ENCODE measurements around the gene MACROD2. TPM values are rescaled to one million over a fixed set of nuclear protein-coding genes. Genes with fewer than 3 reads are reported as not detected.

MACROD2 gene
- total RNA-seq, 2 donors from 2014 or later: 0.95 to 4.2 TPM

DNA sequence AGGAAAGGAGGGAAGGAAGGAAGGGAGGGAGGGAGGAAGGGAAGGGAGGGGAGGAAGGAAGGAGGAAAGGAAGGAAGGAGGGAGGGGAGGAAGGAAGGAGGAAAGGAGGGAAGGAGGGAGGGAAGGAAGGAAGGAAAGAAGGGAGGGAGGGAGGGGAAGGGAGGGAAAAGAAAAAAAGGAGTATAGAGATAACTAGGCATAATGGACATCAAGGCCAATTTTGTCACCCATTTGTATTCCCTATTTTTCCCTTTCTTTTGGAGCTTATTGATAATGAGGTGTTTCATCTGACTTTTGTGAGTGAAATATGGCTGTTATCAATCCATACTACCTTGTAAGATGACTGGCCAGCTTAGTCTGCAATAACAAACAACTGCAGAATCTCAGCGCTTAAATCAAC is 624.1 kb downstream of the MACROD2 start:
- no peak overlapping the region for H3K27ac ChIP-seq
- TF ChIP-seq, protein P1, sequence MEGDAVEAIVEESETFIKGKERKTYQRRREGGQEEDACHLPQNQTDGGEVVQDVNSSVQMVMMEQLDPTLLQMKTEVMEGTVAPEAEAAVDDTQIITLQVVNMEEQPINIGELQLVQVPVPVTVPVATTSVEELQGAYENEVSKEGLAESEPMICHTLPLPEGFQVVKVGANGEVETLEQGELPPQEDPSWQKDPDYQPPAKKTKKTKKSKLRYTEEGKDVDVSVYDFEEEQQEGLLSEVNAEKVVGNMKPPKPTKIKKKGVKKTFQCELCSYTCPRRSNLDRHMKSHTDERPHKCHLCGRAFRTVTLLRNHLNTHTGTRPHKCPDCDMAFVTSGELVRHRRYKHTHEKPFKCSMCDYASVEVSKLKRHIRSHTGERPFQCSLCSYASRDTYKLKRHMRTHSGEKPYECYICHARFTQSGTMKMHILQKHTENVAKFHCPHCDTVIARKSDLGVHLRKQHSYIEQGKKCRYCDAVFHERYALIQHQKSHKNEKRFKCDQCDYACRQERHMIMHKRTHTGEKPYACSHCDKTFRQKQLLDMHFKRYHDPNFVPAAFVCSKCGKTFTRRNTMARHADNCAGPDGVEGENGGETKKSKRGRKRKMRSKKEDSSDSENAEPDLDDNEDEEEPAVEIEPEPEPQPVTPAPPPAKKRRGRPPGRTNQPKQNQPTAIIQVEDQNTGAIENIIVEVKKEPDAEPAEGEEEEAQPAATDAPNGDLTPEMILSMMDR (IDR thresholded peaks at IDR 0.05): no peak

DNA sequence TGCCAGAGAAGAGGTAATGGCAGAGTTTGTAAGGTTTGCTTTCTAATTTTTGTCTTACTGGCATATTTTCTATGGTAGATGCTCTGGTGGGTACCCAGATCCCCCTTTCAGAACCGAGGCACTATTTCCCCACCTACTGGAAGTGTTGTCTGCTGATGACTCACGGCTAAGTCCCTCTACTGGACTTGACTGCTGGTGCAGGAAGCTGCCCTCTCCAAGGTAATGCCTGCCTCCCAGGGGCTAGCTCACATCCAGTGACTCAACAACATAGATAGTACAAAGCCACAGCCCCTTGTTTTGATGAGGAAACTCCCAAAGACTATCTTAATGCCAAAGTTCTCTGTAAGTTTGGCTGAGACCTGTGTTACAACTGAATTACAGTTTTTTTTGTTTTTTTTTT is 627.5 kb downstream of the MACROD2 start:
- ATAC-seq (ENCODE audit: insufficient number of reproducible peaks, low FRiP score, low read depth): no peak
- Histone ChIP-seq H3K4me3 (no peak overlapping the region), H3K27ac (no peak overlapping the region), H3K27me3 (replicated peaks; ENCODE audit: insufficient read depth) (no peaks in the 10 kb centered on the region), H3K9me3 (no peaks in the 10 kb centered on the region), H3K4me1 (ENCODE audit: control insufficient read depth in 1 of 2, low read depth in 2 of 2) (no peaks in the 10 kb centered on the region), H3K36me3 (no peaks in the 10 kb centered on the region)
- no peak for DNase-seq (ENCODE audit: low spot score)
- TF ChIP-seq, protein P1 (IDR thresholded peaks at IDR 0.05): no peak

More for the DNA sequence above, 624.1 kb downstream of the MACROD2 start:
- Histone ChIP-seq H3K36me3 (no peaks in the 10 kb centered on the region), H3K4me3 (no peak overlapping the region), H3K4me1 (ENCODE audit: control insufficient read depth in 1 of 2, low read depth in 2 of 2) (no peaks in the 10 kb centered on the region), H3K27me3 (replicated peaks; ENCODE audit: insufficient read depth) (no peaks in the 10 kb centered on the region), H3K9me3 (no peaks in the 10 kb centered on the region)
- DNase-seq (ENCODE audit: low spot score) (no peak), ATAC-seq (ENCODE audit: insufficient number of reproducible peaks, low FRiP score, low read depth) (no peak)

DNA sequence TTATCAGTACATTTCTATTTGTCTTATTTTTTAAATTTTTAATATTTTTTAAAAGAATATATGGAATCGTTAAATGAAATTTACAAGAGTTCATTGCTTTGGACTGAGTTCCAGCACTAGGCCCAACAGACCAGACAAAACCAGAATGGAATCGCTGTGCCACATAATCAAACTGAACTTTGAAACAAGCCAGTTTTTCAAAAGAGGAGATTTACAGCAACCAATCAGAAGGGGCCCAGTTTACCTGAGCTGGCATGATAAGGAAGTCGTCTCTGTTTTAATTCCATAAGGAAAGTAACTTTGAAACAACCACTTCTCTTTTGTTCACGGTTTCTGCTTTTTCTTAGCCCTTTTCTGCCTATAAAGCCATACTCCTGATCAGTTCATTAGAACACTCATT is 635.7 kb downstream of the MACROD2 start:
- ATAC-seq (ENCODE audit: insufficient number of reproducible peaks, low FRiP score, low read depth) (no peak), DNase-seq (ENCODE audit: low spot score) (no peak)
- TF ChIP-seq, protein P1 (IDR thresholded peaks at IDR 0.05): no peak
- H3K27ac ChIP-seq: no peak overlapping the region
- no peaks in the 10 kb centered on the region for H3K27me3 ChIP-seq (replicated peaks; ENCODE audit: insufficient read depth)
- H3K4me3 ChIP-seq: no peak overlapping the region
- no peaks in the 10 kb centered on the region for H3K4me1 ChIP-seq (ENCODE audit: control insufficient read depth in 1 of 2, low read depth in 2 of 2)
- no peaks in the 10 kb centered on the region for H3K36me3 ChIP-seq
- no peaks in the 10 kb centered on the region for H3K9me3 ChIP-seq

DNA sequence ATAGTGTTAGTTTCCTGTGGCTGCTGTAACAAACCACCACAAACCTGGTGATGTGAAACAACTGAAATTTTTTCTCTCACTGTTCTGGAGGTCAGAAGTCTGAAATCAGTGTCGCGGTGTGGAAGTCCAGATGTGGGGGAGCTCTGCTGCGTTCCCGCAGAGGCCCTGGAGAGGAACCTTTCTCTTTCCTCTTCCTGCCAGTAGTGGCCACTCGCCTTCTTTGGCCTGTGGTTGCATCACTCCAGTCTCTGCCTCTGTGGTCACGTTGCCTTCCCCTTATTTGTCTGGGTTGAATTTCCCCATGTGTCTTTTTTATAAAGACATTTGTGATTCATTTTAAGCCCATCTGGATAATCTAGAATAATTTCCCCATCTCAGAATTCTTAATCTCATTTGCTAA is 637.6 kb downstream of the MACROD2 start:
- TF ChIP-seq, protein P1 (IDR thresholded peaks at IDR 0.05): no peak
- no peaks in the 10 kb centered on the region for H3K4me1 ChIP-seq (ENCODE audit: control insufficient read depth in 1 of 2, low read depth in 2 of 2)
- no peaks in the 10 kb centered on the region for H3K9me3 ChIP-seq
- no peaks in the 10 kb centered on the region for H3K36me3 ChIP-seq
- ATAC-seq (ENCODE audit: insufficient number of reproducible peaks, low FRiP score, low read depth) (no peak), DNase-seq (ENCODE audit: low spot score) (no peak)
- H3K27me3 ChIP-seq (replicated peaks; ENCODE audit: insufficient read depth): no peaks in the 10 kb centered on the region
- H3K4me3 ChIP-seq: no peak overlapping the region
- H3K27ac ChIP-seq: no peak overlapping the region

DNA sequence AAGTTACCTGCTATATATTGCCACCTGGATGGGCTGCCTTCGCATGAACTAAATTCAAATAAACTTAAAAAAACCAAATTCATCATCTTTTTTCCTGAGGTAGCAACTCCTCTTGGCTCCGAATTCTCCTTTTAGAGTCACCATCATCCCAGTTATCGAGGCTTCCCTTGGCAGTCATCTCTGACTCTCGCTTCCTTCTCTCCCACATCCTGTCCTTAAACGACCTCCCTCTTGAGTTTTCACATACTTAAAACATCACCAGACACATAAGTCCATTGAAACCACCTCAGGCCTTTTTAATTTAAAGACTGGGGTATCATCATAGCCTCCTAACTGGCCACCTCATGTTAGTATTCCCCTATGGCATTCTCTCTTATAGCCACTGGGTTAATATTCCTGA is 638.2 kb downstream of the MACROD2 start:
- no peaks in the 10 kb centered on the region for H3K27me3 ChIP-seq (replicated peaks; ENCODE audit: insufficient read depth)
- ATAC-seq (ENCODE audit: insufficient number of reproducible peaks, low FRiP score, low read depth): no peak
- H3K27ac ChIP-seq: no peak overlapping the region
- no peak for DNase-seq (ENCODE audit: low spot score)
- TF ChIP-seq, protein P1 (IDR thresholded peaks at IDR 0.05): no peak
- no peaks in the 10 kb centered on the region for H3K4me1 ChIP-seq (ENCODE audit: control insufficient read depth in 1 of 2, low read depth in 2 of 2)
- H3K4me3 ChIP-seq: no peak overlapping the region
- no peaks in the 10 kb centered on the region for H3K36me3 ChIP-seq
- H3K9me3 ChIP-seq: no peaks in the 10 kb centered on the region
